GM18907 (cell line): Measurements from ENCODE around the gene SGMS1.
"Not testable (repeated sequence)": the region's sequence is repeated elsewhere in the genome, so short reads cannot be mapped to it uniquely, and the experiment has no call there.

Experiments
- ATAC-seq: cut with Tn5 transposase; IDR thresholded peaks from one replicate; pipeline ENCODE4 v1.9.1; 2021; ENCODE audit warnings: mild to moderate bottlenecking, moderate library complexity; ENCODE audit not compliant: unreplicated experiment

Gene SGMS1

DNA sequence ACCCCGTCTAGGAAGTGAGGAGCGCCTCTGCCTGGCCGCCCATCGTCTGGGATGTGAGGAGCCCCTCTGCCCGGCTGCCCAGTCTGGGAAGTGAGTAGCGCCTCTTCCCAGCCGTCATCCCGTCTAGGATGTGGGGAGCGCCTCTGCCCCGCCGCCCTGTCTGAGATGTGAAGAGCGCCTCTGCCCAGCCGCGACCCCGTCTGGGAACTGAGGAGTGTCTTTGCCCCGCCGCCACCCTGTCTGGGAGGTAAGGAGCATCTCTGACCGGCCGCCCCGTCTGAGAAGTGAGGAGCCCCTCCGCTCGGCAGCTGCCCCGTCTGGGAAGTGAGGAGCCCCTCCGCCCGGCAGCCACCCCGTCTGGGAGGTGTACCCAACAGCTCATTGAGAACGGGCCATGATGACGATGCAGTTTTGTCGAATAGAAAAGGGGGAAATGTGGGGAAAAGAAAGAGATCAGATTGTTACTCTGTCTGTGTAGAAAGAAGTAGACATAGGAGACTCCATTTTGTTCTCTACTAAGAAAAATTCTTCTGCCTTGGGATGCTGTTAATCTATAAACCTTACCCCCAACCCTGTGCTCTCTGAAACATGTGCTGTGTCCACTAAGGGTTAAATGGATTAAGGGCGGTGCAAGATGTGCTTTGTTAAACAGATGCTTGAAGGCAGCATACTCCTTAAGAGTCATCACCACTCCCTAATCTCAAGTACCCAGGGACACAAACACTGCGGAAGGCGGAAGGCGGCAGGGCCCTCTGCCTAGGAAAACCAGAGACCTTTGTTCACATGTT lies 267.9 kb downstream of the SGMS1 start:
- ATAC-seq: not testable (repeated sequence)

DNA sequence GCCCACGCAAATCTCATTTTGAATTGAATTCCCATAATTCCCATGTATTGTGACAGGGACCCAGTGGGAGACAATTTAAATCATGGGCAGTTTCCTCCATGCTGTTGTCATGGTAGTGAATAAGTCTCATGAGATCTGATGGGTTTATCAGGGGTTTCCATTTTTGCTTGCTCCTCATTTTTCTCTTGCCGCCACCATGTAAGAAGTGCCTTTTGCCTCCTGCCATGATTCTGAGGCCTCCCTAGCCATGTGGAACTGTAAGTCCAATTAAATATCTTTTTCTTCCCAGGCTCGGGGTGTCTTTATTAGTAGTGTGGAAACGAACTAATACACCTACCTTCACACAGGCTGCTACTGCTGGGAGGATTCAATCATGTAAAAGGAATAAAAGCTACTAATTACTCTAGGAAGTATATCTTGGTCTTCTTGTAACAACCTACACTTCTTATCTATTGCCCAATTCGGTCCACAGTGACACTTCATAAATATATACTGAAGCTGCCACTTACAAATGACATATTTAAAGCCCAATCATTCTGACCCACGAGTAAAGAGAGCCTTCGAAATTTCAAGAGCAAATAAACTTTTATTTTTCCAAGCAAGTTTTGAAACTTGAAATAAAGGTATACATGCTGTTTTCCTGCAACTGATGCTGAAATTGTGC lies 272.1 kb downstream of the SGMS1 start:
- ATAC-seq: no peak

DNA sequence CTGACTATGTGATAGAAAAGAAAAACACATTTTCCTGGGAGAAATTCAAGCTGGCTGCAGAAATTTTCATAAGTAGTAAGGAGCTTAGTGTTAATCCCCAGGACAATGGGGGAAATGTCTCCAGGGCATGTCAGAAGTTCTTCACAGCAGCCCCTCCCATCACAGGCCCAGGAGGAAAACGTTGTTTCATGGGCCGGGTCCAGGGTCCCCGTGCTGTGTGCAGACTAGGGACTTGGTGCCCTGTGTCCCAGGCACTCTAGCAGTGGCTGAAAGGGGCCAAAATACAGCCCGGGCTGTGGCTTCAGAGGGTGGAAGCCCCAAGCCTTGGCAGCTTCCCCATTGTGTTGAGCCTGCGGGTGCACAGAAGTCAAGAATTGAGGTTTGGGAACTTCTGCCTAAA lies 273.4 kb downstream of the SGMS1 start:
- no peak for ATAC-seq

DNA sequence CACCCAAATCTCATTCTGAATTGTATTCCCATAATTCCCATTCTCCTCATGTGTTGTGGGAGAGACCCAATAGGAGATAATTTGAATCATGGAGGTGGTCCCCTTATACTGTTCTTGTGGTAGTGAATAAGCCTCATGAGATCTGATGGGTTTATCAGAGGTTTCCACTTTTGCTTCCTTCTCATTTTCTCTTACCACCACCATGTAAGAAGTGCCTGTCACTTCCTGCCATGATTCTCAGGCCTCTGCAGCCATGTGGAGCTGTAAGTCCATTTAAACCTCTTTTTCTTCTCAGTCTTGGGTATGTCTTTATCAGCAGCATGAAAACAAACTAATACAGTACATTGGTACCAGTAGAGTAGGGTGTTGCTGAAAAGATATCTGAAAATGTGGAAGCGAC lies 274.2 kb downstream of the SGMS1 start:
- ATAC-seq: no peak

- ATAC-seq: peak; percentile 95
These were observed 276.4 kb downstream of the SGMS1 start for GRCh38 chr10:50347394-50347802.

GRCh38 chr10:50346942-50347341 lies 276.8 kb downstream of the SGMS1 start:
- ATAC-seq: peak; percentile 5

GRCh38 chr10:50345545-50345944 lies 278.2 kb downstream of the SGMS1 start:
- ATAC-seq: no peak

DNA sequence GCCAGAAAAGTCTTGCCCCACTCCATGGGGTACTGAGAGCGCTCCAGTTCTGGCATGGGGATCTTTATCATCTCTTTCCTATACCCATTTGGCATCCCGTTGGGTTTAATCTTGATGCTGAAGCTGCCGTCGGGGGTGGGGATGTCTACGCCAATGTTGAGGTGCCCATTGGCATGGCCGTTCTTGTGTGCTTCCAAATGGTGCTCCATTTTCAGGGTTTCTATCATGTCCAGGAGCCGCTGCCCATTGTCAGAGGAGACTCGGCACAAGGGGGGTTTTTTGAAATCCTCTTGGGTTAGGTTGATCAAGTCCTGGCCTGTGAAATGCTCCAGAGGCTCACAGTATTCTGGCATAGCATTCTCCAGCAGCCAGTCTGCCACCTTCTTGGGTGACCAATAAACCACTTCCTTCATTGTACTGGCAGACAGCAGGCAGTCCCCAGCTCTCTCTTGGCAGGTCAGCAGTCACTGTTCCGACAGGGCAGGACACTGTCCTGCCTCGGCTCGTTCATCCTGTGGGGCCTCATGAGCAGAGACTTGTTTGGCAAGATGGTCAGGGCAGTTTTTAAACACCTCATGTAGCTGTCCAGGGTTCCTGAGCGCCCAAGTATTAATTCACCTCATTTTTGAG lies 279.9 kb downstream of the SGMS1 start:
- no peak for ATAC-seq

DNA sequence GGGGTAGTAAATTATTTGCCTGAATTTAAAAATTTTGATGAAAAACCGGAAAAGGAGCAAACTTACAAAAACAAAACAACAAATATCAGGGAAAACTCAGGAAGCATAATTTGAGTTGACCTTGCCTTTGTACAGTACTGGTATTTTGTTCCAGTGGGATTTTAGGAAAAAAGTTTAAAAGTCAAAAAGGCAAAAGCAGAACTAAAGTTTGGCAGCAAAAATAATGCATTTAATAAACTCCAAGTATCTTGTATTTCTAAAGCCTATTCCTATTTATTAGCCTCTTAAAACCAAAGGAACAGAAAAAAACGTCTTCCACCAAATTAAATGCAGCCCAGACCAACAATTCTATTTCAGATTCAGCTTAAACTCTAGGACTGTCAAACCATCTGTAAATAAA lies 281.8 kb downstream of the SGMS1 start:
- ATAC-seq: no peak

DNA sequence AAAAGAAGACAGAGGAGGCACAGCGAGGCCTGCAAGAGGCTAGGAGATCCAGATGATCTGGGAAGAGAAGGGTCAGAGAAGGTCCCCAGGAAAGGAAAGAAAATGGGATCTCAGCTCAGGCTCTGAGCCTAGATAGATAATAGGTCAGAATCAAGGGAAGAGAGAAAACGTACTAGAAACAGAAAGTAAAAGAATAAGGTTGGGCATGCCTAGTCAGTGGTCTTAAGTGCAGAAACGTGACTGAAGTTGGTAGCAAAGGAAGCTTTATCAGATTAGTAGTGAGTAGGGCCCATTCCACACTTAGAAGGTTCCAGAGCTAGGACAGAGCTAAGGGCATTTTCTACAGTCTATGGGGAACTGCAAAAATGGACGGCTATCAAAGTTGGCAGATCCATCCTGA lies 287.6 kb downstream of the SGMS1 start:
- no peak for ATAC-seq

DNA sequence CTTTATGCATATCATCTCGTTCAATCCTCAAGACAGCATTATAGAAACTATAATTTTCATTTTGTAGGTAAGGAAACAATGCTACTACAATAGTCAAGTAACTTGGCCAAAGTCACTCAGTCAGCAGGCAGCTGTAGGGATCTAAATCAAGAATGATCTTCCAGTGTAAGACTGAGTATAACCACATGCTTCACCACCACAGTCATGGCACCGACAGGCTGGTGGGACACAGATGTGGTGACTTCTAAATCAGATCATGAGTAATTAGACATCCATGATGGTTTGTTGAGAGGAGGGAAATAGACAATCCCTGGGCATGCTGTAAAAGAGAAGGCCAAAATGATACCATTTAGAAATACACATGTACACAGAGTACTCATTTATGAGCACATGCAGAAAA lies 288.4 kb downstream of the SGMS1 start:
- no peak for ATAC-seq

- no peak for ATAC-seq
These were observed 289.5 kb downstream of the SGMS1 start for GRCh38 chr10:50334273-50334672.

GRCh38 chr10:50333872-50334271 lies 289.9 kb downstream of the SGMS1 start:
- ATAC-seq: no peak

DNA sequence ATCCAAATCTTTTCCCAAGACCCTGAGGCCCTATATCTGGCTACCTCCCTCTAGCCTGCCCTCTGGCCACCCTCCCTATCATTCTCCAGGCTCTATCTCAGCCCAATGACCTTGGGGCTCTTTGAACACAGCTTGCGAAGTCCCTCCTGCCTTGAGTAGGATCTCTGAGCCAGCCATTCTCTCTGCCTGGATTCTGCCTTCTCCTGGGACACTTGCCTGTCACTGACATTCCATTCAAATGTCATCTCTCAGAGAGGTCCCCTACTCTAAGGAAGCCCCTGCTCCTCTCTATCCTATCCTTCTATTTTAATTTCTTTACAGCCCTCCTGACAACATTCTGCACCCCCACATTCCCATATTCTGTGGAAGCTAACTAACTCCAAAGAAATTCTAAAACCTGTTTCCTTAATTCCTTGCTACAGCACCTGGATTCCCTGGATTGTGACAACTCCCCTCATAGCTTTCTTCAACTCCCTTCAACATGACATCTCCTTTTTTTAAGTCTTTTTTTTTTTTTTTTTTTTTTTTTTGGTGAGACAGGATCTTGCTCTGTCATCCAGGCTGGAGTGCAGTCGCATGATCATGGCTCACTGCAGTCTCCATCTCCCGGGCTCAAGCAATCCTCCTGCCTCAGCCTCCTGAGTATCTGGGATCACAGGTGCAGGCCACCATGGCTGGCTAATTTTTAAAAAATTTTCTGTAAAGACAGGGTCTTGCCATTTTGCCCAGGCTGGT lies 291.5 kb downstream of the SGMS1 start:
- no peak for ATAC-seq

- no peak for ATAC-seq
These were observed 292.3 kb downstream of the SGMS1 start for GRCh38 chr10:50331486-50331885.

DNA sequence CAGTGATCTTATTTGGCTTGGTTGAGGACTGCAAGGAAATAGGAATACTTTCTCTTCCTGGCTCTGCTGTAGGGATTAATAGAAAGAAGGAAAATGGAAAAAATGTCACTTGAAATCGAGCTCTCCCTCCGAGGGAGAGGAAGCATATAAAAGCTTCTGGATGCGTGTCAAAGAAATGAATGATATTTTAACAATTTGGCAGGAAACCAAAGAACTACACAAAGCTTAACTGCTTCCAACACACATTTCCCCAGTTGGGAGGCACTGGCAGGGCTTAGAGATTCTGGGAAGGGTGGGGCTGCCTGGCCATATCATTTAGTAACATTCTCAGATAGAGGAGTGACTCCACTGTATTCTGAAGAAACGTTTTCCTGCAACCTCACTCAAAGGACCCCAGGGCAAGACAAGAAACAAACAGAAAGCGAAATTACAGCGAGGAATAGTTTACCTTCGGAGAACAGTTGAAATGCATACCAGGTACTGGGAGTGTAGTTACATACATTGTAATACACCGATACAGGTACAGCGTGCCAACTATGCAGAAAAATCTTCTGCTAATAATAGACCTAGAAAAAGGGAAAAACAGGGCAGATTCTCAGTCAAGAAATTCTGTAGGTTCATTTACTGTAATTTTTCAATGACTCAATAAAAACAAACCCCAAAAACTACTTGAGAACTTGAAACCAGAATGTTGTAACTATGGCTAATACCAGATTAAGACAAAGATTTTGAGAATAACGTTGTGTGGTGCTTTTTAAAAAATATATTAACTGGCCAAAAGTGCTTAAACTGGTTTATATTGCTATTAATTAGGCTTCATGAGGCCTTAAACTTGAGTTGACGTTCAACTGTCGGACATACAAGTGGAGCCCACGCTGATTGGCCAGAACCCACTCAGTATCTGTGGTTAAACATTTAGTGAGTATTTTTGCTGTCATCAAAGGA lies 296.7 kb downstream of the SGMS1 start:
- no peak for ATAC-seq

DNA sequence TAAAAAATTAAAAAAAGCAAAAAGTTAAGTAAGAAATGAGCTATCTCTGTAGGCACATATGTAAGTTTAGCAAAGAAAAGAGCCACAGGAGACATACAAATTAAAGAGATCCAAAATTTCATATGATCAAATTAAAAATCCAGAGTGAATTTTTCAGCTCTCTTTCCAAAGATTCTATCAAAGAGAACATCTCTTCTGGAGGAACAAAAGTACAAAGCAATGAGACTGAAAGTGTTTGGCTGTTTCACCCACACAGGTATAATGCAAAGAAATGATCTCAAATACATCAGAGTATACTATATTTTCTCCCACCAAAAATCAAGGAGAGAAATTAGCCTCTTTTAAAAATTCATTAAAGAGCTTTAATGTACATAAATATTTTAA lies 297.6 kb downstream of the SGMS1 start:
- ATAC-seq: no peak

GRCh38 chr10:50325449-50326171 lies 298.1 kb downstream of the SGMS1 start:
- no peak for ATAC-seq

DNA sequence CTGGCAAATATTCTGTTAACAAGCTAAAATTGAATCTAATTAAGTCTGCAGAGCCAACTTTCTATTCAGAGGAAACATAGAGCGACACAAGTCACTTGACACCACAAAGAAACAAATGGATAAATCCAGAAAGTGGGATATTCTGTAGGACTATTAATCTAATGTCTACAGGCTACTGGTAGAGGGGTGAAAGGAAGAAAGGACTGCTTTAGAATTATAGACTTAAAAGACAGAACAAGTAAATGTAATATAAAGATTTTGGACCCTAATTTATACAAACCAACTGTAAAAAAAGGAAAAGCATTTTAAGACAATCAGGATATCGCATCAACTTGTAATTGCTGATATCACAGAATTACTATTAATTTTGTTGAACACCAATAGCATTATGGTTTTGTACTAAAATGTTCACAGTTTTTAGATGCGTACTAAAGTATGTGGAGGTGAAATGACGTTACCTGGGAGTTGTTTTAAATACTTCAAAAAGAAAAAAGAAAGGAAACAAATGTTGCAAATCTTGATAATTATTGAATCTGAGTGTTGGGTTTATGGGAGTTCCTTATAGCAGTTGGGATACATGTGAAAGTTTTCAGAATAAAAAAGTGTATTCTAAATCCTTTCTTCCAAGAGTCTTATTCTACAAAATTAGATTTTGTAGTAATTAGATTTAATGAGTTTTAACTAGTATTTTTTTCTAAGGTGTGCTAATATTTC lies 298.9 kb downstream of the SGMS1 start:
- ATAC-seq: no peak
